Measurements from ENCODE around the gene MSH5. TPM values are rescaled to one million over a fixed set of nuclear protein-coding genes. Genes with fewer than 3 reads are reported as not detected.

The MSH5 gene
- total and polyA plus RNA-seq, 9 of the 15 experiments (the other 6 are each of a cell fraction or from before 2014, with no cell fraction given) = 12.5 to 104 (median 46.6) TPM

GRCh38 chr6:31761343-31761742, 21.5 kb downstream of the MSH5 start:
- FAIRE-seq (no peak), DNase-seq (ENCODE audit: extremely low read depth in 1 of 4, low spot score in 3 of 4) (no peak), ATAC-seq (no peak)
- intact Hi-C loops (cut with micrococcal nuclease) (no loop called here), in situ Hi-C loops (cut with MboI) (no loop called here)
- no peak overlapping the region for H3K27ac ChIP-seq (ENCODE audit: extremely low read depth, low read depth, low read length)
- POLR2A ChIA-PET = interaction anchor here (0.6 to 6.6 kb wide), 12 partner anchors 8 to 70 kb away, joined by 3 to 85 read pairs (median 4); partner anchors contain the start of genes CLIC1, HSPA1B, MSH5 and VARS1
- H3K4me2 ChIP-seq (ENCODE audit: insufficient read depth, low read length) = no peak overlapping the region
- no peaks in the 10 kb centered on the region for H3K9me3 ChIP-seq (replicated peaks; ENCODE audit: control insufficient read depth, insufficient read depth, low read depth, low read length)
- no peak overlapping the region for H2AFZ ChIP-seq (ENCODE audit: low read depth, low read length)
- H3K9ac ChIP-seq (ENCODE audit: insufficient read depth in 1 of 2, low read depth in 2 of 2, low read length in 2 of 2) = 0 out of 4 replicates have a peak overlapping the region, but pooled peaks of 1 of the 2 experiments have one; percentile 6
- peaks cover 0 to 17% of the 10 kb centered on the region in 2 experiments; a peak in 3 of 5 replicates for H3K4me1 ChIP-seq (replicated peaks in 1 of 2; ENCODE audit: control insufficient read depth in 2 of 2, insufficient read depth in 2 of 2, low read length in 2 of 2)
- CTCF ChIA-PET (ENCODE audit: low intra/inter-chr PET ratio) = no interaction called here
- peaks cover 63% of the 10 kb centered on the region for H3K36me3 ChIP-seq (ENCODE audit: control insufficient read depth, insufficient read depth, low read length)
- 79% methylated on average over 8 of the region's 8 CpGs for WGBS (ENCODE audit: insufficient coverage, low coverage, missing lambda C conversion rate)
- no peaks in the 10 kb centered on the region for H3K27me3 ChIP-seq (ENCODE audit: control insufficient read depth in 2 of 2, insufficient read depth in 2 of 2, low read length in 2 of 2)
- no peak overlapping the region for H3K4me3 ChIP-seq
- TF ChIP-seq MED1 (CRISPR knock-in tag; IDR thresholded peaks at IDR 0.05; ENCODE audit: borderline replicate concordance) = no peak
- TF ChIP-seq ZKSCAN1 (IDR thresholded peaks at IDR 0.05; ENCODE audit: low read depth, low read length) = no peak
- 0 out of 2 replicates have a peak, but pooled peaks have one; percentile 31 for TF ChIP-seq HDAC6 (IDR thresholded peaks at IDR 0.05; ENCODE audit: low read depth, low read length)
- peak in 1 of 2 experiments; percentile 37; a peak in 1 of 4 replicates for TF ChIP-seq MAZ (CRISPR knock-in tag; conservative IDR thresholded peaks at IDR 0.05 in 1 of 2, IDR thresholded peaks at IDR 0.05 in 1 of 2)
- peak; percentile 69 for TF ChIP-seq POLR2G (IDR thresholded peaks at IDR 0.05; ENCODE audit: low read depth, low read length)
- peak; percentile 81 for TF ChIP-seq RBM22 (IDR thresholded peaks at IDR 0.05; ENCODE audit: low read depth, low read length, poor library complexity, severe bottlenecking)
- TF ChIP-seq ZKSCAN8 (CRISPR knock-in tag; IDR thresholded peaks at IDR 0.05) = no peak
- TF ChIP-seq SMARCB1 (IDR thresholded peaks at IDR 0.05; ENCODE audit: insufficient read length, low read depth) = no peak
- no peak for TF ChIP-seq SMC3 (conservative IDR thresholded peaks at IDR 0.05; ENCODE audit: insufficient read depth, low read depth, low read length)
- peak; percentile 57 for TF ChIP-seq RBFOX2 (IDR thresholded peaks at IDR 0.05; ENCODE audit: low read depth, low read length)
- H4K20me1 ChIP-seq (replicated peaks; ENCODE audit: control insufficient read depth, insufficient read depth, low read length) = no peaks in the 10 kb centered on the region
- BruUV-seq (replicated peaks) = TSS peak; percentile 4
- H3K9me1 ChIP-seq (ENCODE audit: control insufficient read depth, insufficient read depth, low read length) = no peaks in the 10 kb centered on the region
- H3K79me2 ChIP-seq (ENCODE audit: control insufficient read depth, insufficient read depth, low read length) = no peaks in the 10 kb centered on the region
